Measurements from ENCODE around the gene EPC2. TPM values are rescaled to one million over a fixed set of nuclear protein-coding genes. Genes with fewer than 3 reads are reported as not detected.

Gene EPC2
- total RNA-seq, 1 experiment from 2014 or later, result 20.3 TPM

- ChIA-PET CTCF (no interaction called here), POLR2A (no interaction called here)
- peaks cover 33% of the 10 kb centered on the region for H3K4me1 Mint-ChIP-seq
- no peak overlapping the region for H3K27ac Mint-ChIP-seq
- no peak for ATAC-seq
- no peak for DNase-seq (ENCODE audit: low spot score)
- TF ChIP-seq JUN (CRISPR knock-in tag; IDR thresholded peaks at IDR 0.05) (no peak), ZNF138 (CRISPR knock-in tag; conservative IDR thresholded peaks at IDR 0.05) (no peak)
- no peaks in the 10 kb centered on the region for H3K9me3 Mint-ChIP-seq
- no peaks in the 10 kb centered on the region for H3K36me3 Mint-ChIP-seq
- no peaks in the 10 kb centered on the region for H3K27me3 Mint-ChIP-seq (ENCODE audit: low read depth)
- no peak overlapping the region for H3K4me3 Mint-ChIP-seq
Measured at GRCh38 chr2:148739454-148740105, 95.0 kb downstream of the EPC2 start.

GRCh38 chr2:148742373-148742772 is 97.8 kb downstream of the EPC2 start:
- DNase-seq (ENCODE audit: low spot score) (no peak), ATAC-seq (no peak)
- Mint-ChIP-seq H3K9me3 (no peaks in the 10 kb centered on the region), H3K36me3 (no peaks in the 10 kb centered on the region), H3K4me3 (no peak overlapping the region), H3K27ac (peak overlapping the region; percentile 37; the same call in 1 of the 2 replicates), H3K27me3 (ENCODE audit: low read depth) (no peaks in the 10 kb centered on the region), H3K4me1 (peaks cover 42% of the 10 kb centered on the region)
- ChIA-PET POLR2A (no interaction called here), CTCF (no interaction called here)
- TF ChIP-seq ZNF317 (CRISPR knock-in tag; IDR thresholded peaks at IDR 0.05; ENCODE audit: borderline replicate concordance, low read depth), result no peak

- DNase-seq (ENCODE audit: low spot score) (no peak), ATAC-seq (peak; percentile 79)
- Mint-ChIP-seq H3K36me3 (no peaks in the 10 kb centered on the region), H3K4me3 (no peak overlapping the region), H3K27me3 (ENCODE audit: low read depth) (no peaks in the 10 kb centered on the region), H3K27ac (peak overlapping the region; percentile 87), H3K9me3 (no peaks in the 10 kb centered on the region), H3K4me1 (peaks cover 39% of the 10 kb centered on the region)
- ChIA-PET POLR2A (no interaction called here), CTCF (no interaction called here)
- TF ChIP-seq USF1 (CRISPR knock-in tag; IDR thresholded peaks at IDR 0.05) (no peak), E2F5 (CRISPR knock-in tag; IDR thresholded peaks at IDR 0.05) (no peak), MXD4 (CRISPR knock-in tag; IDR thresholded peaks at IDR 0.05; ENCODE audit: borderline replicate concordance) (no peak), HMGA2 (CRISPR knock-in tag; IDR thresholded peaks at IDR 0.05) (no peak), ZNF121 (CRISPR knock-in tag; IDR thresholded peaks at IDR 0.05) (no peak), ZNF671 (CRISPR knock-in tag; IDR thresholded peaks at IDR 0.05) (no peak), RELA (CRISPR knock-in tag; IDR thresholded peaks at IDR 0.05; ENCODE audit: borderline replicate concordance) (no peak), SMAD3 (CRISPR knock-in tag; IDR thresholded peaks at IDR 0.05; ENCODE audit: borderline replicate concordance) (no peak), ZNF263 (CRISPR knock-in tag; IDR thresholded peaks at IDR 0.05; ENCODE audit: low read depth) (no peak), KAT7 (CRISPR knock-in tag; IDR thresholded peaks at IDR 0.05; ENCODE audit: borderline replicate concordance) (no peak), PREB (CRISPR knock-in tag; IDR thresholded peaks at IDR 0.05; ENCODE audit: borderline replicate concordance) (no peak), NFE2L1 (CRISPR knock-in tag; IDR thresholded peaks at IDR 0.05) (no peak), ZNF281 (CRISPR knock-in tag; IDR thresholded peaks at IDR 0.05) (no peak)
- TF ChIP-seq, protein P1, sequence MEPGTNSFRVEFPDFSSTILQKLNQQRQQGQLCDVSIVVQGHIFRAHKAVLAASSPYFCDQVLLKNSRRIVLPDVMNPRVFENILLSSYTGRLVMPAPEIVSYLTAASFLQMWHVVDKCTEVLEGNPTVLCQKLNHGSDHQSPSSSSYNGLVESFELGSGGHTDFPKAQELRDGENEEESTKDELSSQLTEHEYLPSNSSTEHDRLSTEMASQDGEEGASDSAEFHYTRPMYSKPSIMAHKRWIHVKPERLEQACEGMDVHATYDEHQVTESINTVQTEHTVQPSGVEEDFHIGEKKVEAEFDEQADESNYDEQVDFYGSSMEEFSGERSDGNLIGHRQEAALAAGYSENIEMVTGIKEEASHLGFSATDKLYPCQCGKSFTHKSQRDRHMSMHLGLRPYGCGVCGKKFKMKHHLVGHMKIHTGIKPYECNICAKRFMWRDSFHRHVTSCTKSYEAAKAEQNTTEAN (CRISPR knock-in tag; IDR thresholded peaks at IDR 0.05), result no peak
Measured at GRCh38 chr2:148745151-148745851, 100.8 kb downstream of the EPC2 start.

Data from WTC11 (cell line).